Fibroblast of lung (primary cell): ENCODE data around the gene DCUN1D1.

Experiments used
- EZH2 ChIP-seq: IDR thresholded peaks from 2 replicates; pipeline ENCODE4 v1.5.1; 2012; ENCODE audit warnings: low read length, control low read depth, mild to moderate bottlenecking; ENCODE audit errors: missing control alignments
- TF ChIP-seq, protein P1 (sequence below), 2 donors: IDR thresholded peaks in 1 of 2; conservative IDR thresholded peaks in 1 of 2; 1 replicate in 1 of 2; 2 replicates in 1 of 2; pipeline ENCODE4 v1.5.1; 2011 to 2012; ENCODE audit warnings: low read length in 2 of 2, control low read depth in 1 of 2, inconsistent platforms in 1 of 2, low read depth in 1 of 2, mild to moderate bottlenecking in 1 of 2

- TF ChIP-seq, protein P1, sequence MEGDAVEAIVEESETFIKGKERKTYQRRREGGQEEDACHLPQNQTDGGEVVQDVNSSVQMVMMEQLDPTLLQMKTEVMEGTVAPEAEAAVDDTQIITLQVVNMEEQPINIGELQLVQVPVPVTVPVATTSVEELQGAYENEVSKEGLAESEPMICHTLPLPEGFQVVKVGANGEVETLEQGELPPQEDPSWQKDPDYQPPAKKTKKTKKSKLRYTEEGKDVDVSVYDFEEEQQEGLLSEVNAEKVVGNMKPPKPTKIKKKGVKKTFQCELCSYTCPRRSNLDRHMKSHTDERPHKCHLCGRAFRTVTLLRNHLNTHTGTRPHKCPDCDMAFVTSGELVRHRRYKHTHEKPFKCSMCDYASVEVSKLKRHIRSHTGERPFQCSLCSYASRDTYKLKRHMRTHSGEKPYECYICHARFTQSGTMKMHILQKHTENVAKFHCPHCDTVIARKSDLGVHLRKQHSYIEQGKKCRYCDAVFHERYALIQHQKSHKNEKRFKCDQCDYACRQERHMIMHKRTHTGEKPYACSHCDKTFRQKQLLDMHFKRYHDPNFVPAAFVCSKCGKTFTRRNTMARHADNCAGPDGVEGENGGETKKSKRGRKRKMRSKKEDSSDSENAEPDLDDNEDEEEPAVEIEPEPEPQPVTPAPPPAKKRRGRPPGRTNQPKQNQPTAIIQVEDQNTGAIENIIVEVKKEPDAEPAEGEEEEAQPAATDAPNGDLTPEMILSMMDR (conservative IDR thresholded peaks at IDR 0.05 in 1 of 2, IDR thresholded peaks at IDR 0.05 in 1 of 2; ENCODE audit: low read depth in 1 of 2, low read length in 2 of 2) = no peak
- TF ChIP-seq EZH2 = no peak
These were observed 84.7 kb downstream of the DCUN1D1 start for GRCh38 chr3:182895513-182896112.
